GM18520 (cell line): Measurements from ENCODE around the gene LGI1.

Experiments
- ATAC-seq: cut with Tn5 transposase; IDR thresholded peaks from one replicate; pipeline ENCODE4 v1.9.1; 2021; ENCODE audit not compliant: unreplicated experiment

The LGI1 gene

DNA sequence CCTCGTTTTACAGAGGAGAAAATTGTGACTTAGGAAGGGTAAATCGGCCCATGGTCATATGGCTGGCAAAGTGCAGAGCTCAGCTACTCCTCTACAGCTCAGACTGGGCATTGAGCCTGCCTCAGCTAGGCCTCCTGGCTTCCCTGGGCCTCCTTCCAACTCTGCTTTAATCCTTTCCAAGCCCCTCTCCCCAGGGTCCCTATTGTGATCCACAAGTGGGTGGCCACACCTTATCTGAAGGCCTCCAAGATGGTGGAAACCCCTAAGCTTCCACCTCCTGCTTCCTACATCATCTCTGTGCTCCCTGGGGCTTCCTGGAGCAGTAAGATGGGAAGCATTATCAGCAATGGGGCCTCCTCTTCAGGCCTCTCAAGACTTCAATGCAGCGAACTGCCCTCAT is 3.0 kb upstream of the LGI1 start:
- no peak for ATAC-seq

DNA sequence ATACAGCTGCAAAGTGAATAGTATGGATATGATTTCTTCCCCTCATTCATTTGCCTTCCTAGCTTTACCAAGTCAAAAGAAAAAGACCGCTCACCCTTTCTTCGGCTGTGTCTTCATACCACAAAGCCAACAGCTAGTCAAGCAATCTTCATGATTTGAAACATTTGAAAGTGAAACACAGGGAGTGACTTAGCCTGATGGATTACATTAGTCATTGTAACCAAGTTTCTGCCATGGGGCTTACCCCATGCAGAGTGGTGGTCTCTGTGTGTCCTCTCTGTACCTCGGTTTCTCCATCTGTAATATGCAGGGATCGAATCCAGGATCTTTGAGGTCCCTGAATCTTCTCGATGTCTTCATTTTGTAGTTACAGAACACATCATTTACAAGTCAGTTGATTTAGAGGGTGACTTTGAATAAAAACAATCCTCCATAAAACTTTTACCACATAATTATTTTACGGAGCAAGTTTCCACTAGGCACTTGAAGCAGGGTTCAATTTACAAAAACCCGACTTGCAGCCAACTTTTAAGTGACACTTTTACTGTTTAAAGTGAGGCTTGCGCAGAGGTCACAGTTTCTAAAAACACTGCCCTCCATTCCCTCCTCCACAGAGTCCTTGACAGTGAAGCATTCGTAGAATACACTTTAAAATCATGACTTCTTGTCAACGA is 2.2 kb upstream of the LGI1 start:
- no peak for ATAC-seq

DNA sequence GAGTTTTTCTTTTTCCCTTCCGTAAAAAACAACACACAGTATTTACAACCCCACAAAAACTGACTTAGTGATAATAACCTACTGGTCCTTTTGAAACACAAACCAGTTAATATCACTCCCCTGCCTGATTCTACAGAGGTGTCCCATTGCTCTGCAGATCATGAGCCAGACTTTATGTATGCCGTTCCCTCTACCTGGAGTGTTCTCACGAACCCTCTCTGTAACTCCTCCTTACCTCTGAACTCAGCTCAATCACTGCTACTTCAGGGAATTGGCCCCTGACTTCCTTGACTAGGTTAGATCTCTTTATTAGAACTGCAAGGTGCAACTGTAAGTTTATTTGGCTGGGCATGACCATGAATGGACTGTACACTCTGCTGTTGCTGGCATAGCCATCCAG is 1.6 kb upstream of the LGI1 start:
- ATAC-seq = no peak

DNA sequence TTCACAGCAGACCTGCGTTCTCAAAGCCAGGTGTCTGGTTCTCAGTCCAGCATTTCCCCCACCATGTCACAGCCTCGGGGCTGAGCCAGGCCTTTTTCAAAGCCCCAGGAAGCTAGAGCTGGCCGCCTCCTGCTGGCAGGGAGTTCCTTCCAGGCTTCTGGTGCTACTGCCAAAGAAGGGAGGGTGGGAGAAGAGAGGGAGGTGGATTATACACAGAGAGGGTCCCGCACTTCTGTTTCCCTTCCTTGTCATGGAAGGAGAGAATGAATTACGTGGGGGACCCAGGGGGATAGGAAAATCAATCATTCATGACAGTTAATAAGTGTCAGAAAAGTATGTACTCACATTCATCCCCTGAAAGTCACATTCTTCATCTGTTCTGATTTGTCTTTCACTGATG is 600 bp upstream of the LGI1 start:
- no peak for ATAC-seq

DNA sequence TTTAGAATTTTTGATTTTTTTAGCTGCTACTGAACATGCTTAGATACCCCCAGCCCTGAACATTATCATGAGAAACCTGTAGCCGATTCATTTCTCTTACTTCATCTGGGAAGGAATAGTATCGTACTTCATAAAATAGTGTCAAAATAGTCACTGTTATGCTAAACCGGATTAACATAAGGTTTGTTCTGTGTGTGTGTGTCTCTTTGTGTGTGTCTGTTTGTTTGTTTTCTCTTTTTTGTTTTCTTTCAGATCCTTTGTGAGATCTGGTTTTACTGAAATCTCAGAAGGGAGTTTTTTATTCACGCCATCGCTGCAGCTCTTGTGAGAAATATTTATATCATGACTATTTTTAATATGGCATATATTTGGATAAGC is 761 bp downstream of the LGI1 start:
- ATAC-seq = no peak

DNA sequence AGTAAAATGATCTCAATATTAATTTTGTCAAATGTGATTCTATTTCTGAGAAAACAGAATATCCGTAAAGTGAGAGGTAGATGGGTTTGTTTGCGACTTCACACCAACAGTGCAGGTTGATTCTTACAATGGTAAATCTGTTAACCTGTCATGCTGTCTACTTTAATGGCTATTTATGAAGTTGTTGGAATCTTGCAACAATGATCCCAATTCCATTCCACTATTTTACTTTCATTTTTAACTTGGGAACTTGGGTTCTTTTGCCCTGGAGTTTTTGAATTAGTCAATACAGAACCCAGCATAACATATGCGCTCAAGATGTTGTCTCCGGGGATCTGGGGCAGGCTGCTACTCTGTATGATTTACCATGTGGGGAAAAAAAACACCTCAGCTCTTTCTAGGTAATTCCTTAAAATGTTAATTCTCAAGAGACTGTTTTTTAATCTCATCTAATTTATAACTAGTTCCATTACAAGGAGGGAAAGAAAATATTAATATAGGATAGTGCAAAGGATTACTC is 1.2 kb downstream of the LGI1 start:
- no peak for ATAC-seq

DNA sequence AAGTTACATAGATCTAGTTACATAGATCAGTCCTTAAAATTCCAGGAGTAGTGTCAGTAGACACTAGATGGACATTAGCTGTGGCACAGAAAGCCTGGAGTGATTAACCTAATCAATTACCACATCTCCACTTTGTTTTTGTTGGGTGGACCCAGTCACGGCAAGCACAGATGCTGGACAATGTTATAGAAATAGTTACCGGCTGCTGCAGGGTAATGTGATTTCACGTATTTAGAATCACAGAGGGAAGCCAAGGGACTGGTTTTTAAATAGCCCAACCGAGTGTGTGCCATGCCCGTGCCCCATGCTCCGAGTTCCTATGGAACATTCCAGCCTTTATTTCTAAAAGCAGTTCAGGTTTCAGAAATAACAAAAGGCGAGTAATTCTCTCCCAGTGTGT is 2.8 kb downstream of the LGI1 start:
- no peak for ATAC-seq

DNA sequence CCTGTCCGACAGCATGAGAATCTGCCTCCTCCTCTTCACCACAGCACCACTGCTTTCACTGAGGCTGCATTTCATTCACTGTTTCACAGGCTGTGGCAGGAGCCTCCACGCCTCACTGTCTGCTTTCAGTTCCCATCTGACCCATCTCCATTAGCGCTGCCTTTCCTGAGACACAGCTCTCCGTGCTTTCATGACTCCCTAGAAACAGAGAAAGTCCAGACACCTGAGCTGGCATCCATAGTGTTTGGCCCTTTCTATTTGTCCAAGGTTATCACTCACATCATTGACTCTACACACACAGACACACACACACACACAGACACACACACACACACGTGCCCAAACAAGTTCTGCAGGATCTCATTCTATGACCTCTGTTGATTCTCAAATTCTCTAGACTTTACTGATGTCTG is 5.2 kb downstream of the LGI1 start:
- no peak for ATAC-seq

DNA sequence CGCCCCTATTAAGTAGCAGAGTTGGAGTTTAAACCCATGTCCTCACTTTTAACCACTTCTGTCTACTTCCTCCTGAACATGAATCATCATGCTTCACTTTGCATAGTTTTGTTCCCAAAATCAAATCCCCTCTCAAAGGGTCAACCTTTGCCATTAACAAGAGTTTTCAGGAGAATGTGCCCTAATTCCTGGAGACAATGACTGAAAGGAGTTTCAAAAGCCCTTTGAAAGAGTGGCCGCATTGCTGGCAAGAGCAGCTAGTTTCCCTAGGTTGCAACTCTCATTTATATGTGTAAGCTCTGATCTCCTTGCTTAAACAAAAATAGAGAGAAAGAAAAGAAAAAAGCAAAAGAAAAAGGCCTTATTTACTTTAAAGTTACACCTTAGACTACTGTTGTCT is 9.2 kb downstream of the LGI1 start:
- no peak for ATAC-seq

DNA sequence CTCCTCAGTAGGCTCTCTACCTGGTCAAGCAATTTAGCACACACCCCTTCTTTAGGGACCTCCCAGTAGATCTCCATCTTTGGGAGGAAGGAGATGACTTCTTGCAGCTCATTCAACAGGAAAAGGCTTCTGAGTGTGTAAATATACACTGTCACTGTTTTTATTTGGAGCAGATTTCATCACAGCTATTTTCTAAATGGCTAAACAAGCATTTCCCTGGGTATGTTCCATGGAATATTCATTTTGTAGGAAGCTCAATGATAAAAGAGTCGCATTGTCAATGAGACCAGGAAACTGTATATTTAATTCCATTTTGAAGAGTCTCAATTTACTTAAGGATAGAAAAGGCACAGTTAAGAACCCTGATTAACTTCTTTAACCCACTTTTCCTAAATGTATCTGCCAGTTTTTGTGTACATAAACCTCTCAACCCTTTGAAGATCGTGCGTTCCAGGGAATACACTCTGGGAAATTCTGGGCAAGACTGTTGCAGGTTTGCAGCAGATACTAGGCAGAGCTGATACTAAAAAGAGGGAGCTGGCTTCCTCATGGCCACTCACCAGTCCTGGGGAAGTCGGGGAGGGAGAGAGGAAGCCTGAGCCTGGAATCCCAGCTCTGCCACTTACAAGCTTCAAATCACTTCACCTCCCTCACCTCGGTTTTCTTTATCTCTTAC is 10.1 kb downstream of the LGI1 start:
- ATAC-seq = no peak

DNA sequence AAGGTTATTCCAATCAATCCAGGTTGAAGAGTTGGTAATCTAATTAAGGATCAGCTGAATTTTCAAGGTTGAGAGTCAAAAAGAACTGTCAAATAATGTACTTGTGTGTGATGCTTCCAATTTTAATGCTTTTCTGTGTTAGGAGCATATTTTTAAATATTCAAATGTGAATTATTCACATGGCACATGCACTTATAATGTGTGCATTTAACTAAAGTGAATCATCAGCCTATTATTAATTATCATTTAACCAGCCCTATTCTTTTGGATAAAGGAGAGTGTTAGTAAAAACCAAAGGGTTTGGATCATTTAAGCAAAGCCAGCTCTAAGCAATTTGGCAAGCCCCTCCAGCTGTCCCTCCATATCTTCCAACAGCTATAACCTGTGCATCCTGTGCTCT is 11.2 kb downstream of the LGI1 start:
- no peak for ATAC-seq

DNA sequence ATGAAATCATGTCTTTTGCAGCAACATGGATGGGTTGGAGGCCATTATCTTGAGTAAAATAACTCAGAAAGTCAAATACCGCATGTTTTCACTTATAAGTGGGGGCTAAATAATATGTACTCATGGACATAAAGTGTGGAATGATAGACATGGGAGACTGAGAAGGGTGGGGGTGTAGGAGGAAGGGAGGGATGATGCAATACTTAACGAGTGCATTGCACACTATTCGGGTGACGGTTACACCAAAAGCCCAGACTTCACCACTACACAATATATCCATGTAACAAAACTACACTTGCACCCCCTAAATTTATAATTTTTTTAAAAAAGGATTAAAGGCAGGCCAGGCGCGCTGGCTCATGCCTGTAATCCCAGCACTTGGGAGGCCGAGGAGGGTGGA is 13.6 kb downstream of the LGI1 start:
- no peak for ATAC-seq

DNA sequence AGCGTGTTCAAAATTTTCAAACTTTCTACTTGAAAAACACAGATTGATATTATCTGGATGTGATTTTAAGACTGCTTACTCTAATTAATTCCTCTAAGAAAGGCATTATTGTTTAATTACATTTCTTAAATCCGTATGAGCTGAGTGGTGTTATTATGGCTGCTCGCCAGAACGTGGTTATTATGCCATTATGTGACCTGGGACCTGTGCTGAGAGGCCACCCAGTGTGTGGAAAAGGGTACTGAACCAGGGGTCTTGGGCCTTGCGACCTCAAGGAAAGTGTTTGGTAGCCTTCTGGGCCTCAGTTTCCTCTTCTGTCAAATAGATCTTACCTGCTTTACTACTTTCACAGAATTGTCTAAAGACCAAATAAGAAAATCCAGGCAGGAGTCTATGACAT is 15.4 kb downstream of the LGI1 start:
- ATAC-seq = no peak

DNA sequence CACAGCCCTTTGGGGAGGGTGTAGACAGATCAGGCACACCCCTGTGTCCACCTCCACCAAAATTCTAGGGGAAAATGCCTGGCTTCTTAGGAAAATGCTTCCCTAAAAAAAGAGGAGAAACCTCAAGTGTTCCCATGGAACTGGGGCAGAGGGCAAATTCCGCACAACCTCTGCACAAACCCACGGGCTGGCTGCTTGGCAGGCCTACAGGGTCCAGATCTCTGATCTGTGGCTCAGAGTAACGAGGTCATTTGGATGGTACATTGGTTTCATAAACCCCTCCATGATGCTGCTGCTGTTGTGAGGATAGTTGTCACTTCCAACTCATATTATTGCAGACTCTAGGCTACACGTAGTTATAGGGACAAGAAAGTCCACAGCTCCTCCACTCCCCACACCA is 16.0 kb downstream of the LGI1 start:
- no peak for ATAC-seq

DNA sequence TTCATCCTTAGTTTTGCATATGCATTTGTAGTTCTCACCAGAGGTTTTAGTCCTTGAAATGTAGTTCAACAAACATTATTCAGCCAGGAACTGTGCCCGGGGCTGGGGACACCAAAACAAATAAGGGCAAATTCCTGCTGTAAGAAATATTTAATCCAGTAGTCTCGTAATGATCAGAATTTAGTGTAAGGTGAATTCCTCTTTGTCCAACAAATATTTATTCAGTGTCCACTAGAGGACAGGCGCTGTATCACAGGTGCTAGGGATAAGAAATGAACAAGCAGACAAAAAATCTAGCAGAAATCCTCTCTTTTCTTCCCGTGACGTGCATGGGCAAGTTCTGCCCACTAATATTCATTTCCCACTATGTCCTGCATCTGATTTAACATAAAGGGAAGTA is 17.6 kb downstream of the LGI1 start:
- ATAC-seq = no peak

DNA sequence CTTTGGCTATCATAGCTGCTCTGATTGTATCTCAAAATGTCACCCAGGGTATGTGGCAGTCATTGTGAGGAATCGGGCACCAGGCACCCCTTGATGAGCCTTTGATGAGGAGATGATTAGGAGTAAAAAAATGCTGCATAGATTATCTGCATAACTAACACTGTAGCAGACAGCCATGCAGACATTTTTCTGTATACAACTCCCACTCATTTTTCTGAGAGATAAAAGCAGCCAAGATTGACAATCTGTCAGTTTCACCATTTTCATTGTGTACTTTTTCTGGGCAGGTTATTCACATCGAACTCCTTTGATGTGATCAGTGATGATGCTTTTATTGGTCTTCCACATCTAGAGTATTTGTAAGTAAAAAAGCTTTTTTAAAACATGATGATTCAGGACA is 19.4 kb downstream of the LGI1 start:
- no peak for ATAC-seq

DNA sequence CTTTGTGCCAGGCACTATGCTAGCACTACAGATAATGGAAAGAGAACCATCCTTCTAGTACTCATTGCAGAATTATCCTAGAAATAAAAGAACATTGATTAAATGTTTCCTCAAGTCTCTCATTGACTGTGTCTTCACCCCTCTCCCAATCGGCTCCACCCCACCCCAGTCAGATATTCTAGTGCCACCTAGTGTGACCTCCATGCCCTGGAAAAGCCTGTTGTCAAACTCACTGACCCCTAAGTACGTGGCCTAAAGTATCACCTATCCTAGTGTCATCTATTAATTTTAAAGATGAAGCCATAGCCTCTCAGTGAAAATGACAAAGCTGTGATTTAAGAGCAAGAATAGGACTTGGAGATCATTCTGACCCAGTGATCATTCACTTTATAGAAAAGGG is 26.3 kb downstream of the LGI1 start:
- no peak for ATAC-seq

DNA sequence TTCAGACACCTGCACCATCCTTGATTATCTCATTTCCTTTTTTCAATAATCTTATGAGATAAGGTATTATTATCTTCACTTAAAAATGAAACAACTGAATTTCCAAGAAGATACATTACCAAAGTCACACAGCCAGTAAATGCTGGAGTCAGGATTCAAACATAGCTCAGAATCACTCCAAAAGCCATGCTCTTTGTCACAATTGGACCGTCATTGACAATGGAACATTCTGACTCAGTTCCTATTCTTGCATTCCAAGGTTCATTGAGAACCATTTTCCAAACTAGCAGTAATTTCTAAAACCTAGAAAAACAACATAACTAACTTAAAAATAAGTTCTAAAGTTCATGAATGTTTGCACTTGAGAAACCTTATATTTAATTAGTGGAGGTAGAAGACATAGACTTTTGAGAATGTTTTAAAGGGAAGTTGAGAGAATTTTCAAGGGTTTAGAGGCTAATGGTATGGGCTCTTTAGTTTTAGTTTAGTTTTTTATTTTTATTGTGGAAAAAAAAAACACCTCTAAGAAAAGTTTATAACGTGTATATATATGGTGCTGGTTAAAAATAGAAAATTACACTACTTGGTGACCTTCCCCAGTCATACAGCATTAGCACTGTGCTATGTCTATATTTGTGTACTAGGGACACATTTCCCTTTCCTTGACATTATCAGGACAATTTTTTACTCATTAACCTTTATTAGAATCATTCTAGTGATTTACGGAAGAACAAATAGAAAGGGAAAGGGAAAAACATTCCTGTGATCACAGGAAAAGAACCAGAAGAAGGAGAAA is 30.9 kb downstream of the LGI1 start:
- no peak for ATAC-seq

DNA sequence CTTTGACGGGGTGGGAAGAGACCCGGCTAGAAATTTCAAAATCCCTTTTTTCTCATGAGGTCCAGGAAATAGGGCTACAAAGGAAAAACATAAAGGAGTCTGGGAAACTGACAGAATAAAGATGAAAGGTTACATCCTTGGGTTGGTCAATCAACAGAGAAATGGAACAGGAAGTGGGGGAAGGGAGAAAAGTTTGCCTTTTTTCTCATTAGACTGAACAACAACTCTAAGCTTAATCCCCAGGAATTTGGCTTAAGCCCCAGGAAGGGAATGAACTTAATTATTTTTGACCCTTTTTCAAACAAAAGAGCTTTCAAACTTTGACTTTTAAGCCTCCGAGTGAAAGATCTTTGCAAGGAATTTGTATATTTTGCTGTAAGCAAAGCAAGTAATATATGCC is 32.7 kb downstream of the LGI1 start:
- no peak for ATAC-seq

DNA sequence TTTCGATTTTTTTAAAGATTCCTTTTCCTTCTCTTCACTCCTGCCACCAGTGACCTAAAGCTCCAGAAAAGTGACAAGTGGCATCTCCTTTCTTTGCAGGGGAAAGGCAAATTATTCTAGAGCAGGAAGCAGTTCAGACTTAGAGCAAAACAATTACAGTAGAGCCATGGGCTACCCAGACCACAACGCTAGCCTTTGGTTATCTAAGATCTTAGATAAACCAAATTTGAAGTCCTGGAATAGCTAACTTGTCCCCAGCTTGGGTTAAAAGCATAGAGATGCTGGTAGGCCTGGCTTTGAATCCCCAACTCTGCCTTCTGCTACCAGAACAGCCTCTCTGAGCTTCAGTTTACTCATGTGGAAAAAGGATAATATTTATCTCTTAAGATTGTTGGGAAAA is 38.4 kb downstream of the LGI1 start:
- ATAC-seq = no peak

DNA sequence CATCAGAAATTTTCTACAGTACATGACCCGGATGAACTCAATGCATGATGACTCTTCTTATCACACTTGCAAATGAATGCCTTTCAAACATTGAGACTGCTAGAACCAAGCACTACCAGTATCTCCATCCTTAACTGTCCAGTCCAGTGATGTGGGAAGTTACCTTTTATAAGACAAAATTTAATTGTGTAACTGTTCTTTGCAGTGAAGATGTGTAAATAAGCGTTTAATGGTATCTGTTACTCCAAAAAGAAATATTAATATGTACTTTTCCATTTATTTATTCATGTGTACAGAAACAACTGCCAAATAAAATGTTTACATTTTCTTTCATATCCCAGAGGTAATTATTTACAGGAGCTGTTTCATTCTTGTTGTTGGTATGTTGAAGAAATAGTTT is 40.1 kb downstream of the LGI1 start:
- no peak for ATAC-seq

DNA sequence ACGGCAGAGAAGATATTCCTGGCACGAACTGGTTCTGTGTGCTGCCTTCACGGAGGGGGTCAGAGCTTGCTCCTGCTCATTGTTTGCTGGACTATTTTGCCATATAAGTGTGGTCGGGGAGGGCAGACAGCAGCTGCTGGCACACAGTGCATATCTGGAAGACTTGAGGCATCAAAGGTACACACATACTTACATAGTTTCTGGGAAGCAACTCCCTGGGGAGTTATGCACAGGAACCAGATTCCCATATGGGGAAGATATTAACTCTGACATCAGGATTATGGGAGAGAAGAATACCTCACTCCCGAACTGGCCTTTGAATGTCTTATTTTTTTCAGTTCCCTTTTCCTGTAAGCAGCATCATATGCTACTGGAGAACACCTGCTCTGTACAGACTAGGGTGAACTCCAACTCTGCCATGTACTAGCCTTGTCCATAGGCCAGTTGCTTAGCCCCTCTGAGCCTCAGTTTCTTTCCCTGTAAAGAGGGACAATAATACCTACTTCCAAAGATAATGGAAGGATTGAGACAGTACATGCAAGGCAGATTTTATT is 41.5 kb downstream of the LGI1 start:
- no peak for ATAC-seq
